MM.1S (cell line): ENCODE data around the gene NDUFS7.

Experiments
- EZH2 ChIP-seq: fragments of 300-600 bp; sonication (generic); optimal IDR thresholded peaks from 2 replicates; pipeline ENCODE3; 2017; ENCODE audit warnings: low read depth, mild to moderate bottlenecking, antibody characterized with exemption, low read length, mixed read lengths
- TF ChIP-seq, protein P1 (sequence below): fragments of 300-600 bp; sonication (generic); IDR thresholded peaks from 2 replicates; pipeline ENCODE4 v1.5.1; 2016; ENCODE audit warnings: antibody characterized with exemption, low read length, mixed read lengths

DNA sequence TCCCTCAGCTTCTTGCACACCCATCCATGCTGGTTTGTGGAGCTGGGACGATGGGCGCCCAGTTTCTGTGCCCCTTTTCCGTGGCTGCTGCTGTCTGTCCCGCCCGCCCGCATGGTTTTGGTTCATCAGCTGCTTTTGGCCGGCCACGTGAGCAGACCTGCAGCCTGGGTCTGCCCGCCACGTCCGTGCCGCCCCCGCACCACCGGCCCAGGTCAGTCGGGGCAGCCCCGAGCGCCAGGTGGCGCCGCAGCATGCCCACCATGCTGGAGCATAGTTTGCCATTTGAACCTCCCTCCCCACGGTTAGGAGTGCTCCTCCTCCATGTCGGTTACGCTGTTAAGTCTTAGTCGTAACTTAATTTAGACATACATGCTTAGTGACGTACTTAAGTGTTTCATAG is 39.2 kb downstream of the NDUFS7 start:
- TF ChIP-seq, protein P1, sequence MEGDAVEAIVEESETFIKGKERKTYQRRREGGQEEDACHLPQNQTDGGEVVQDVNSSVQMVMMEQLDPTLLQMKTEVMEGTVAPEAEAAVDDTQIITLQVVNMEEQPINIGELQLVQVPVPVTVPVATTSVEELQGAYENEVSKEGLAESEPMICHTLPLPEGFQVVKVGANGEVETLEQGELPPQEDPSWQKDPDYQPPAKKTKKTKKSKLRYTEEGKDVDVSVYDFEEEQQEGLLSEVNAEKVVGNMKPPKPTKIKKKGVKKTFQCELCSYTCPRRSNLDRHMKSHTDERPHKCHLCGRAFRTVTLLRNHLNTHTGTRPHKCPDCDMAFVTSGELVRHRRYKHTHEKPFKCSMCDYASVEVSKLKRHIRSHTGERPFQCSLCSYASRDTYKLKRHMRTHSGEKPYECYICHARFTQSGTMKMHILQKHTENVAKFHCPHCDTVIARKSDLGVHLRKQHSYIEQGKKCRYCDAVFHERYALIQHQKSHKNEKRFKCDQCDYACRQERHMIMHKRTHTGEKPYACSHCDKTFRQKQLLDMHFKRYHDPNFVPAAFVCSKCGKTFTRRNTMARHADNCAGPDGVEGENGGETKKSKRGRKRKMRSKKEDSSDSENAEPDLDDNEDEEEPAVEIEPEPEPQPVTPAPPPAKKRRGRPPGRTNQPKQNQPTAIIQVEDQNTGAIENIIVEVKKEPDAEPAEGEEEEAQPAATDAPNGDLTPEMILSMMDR: no peak
- TF ChIP-seq EZH2: no peak
